ENCODE data around the gene CDH13.

Gene CDH13

DNA sequence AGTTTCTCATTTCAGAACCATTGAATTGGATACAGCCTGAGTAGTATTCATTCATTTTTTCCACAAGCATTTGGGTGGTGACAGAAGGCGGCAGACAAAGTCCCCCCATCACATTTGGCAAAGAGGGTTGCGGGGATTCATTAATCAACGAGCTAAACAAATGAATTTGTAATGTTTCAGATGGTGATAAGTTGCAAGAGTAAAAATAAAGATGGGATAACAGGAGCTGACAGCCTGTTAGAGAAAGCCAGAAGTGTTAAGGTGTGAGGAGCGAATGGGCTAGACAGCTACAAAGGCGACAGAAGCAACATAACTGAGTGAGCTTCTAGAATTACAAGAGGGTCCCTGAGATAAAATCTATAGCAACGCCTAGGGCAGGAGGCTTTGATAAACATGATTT lies 838.2 kb downstream of the CDH13 start:
- H3K9me3 ChIP-seq (ENCODE audit: control insufficient read depth, low read length), result no peaks in the 10 kb centered on the region
- H3K36me3 ChIP-seq (ENCODE audit: control insufficient read depth, insufficient read depth, low read length), result no peaks in the 10 kb centered on the region

DNA sequence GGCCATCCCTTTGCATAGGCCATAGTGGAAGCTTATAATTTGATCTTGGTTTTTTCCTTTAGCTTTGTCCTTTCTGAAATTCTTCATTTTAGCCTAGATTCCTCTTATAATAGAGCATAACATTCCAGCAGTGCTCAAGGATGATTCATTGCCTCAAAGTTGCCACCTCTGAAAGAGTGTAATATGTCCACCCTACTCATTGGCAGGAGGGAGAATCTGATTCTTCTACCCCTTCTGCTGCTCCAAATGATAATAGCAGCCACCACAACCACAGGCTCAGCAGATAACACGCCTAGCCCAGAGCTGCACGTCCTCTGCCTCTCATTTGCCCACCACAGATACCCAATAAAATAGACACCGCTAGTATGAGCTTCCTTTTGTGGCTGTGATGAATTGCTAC lies 843.6 kb downstream of the CDH13 start:
- Histone ChIP-seq H3K9me3 (ENCODE audit: control insufficient read depth, low read length) (no peaks in the 10 kb centered on the region), H3K9ac (ENCODE audit: low read length) (no peak overlapping the region), H3K4me3 (ENCODE audit: low read length) (no peak overlapping the region), H3K36me3 (ENCODE audit: control insufficient read depth, insufficient read depth, low read length) (no peaks in the 10 kb centered on the region), H3K4me1 (ENCODE audit: control insufficient read depth, insufficient read depth, low read length) (no peaks in the 10 kb centered on the region), H3K27me3 (ENCODE audit: control insufficient read depth, insufficient read depth, low read length) (no peaks in the 10 kb centered on the region)

More for the DNA sequence above, 838.2 kb downstream of the CDH13 start:
- Histone ChIP-seq H3K4me3 (ENCODE audit: low read length) (no peak overlapping the region), H3K4me1 (ENCODE audit: control insufficient read depth, insufficient read depth, low read length) (no peaks in the 10 kb centered on the region), H3K9ac (ENCODE audit: low read length) (no peak overlapping the region), H3K27me3 (ENCODE audit: control insufficient read depth, insufficient read depth, low read length) (no peaks in the 10 kb centered on the region)

DNA sequence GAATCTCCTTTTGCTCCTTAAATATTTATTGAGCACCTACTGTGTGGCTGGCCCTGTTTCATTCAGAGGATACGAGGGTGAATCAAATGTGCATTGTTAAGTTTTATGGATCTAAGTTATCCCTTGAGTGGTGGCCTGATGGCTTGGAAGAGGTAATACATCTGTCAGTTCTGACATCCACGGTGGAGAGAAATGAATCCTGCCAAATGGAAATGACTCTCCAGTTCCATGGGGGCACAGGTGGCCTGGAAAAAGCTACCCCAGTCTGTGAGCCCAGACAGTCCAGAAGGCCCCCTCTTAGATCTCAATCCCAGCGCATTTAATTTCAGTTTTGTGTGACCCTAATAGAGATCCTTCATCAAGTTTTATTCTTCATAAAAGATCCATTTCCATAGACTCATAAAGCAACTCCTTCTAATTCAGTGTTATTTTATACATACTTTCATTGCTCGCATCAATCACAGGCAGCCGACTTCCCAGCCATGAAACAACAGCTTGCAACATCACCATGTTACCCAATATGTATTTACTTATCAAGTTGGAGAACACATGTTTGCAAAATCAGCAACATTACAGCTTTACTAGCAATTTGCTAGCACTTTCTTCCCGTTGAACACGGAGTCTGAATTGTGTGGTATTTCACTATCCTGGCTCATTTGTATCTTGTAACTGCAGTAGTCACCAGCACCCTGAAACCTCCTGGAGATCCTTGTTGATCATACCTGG lies 846.2 kb downstream of the CDH13 start:
- no peaks in the 10 kb centered on the region for H3K36me3 ChIP-seq (ENCODE audit: control insufficient read depth, insufficient read depth, low read length)
- no peaks in the 10 kb centered on the region for H3K4me1 ChIP-seq (ENCODE audit: control insufficient read depth, insufficient read depth, low read length)
- no peaks in the 10 kb centered on the region for H3K9me3 ChIP-seq (ENCODE audit: control insufficient read depth, low read length)
- H3K4me3 ChIP-seq (ENCODE audit: low read length), result no peak overlapping the region
- no peaks in the 10 kb centered on the region for H3K27me3 ChIP-seq (ENCODE audit: control insufficient read depth, insufficient read depth, low read length)
- H3K9ac ChIP-seq (ENCODE audit: low read length), result no peak overlapping the region

GRCh38 chr16:83473926-83474650 lies 847.3 kb downstream of the CDH13 start:
- Histone ChIP-seq H3K9ac (ENCODE audit: low read length) (no peak overlapping the region), H3K4me1 (ENCODE audit: control insufficient read depth, insufficient read depth, low read length) (no peaks in the 10 kb centered on the region), H3K9me3 (ENCODE audit: control insufficient read depth, low read length) (no peaks in the 10 kb centered on the region), H3K4me3 (ENCODE audit: low read length) (no peak overlapping the region), H3K27me3 (ENCODE audit: control insufficient read depth, insufficient read depth, low read length) (no peaks in the 10 kb centered on the region), H3K36me3 (ENCODE audit: control insufficient read depth, insufficient read depth, low read length) (no peaks in the 10 kb centered on the region)

- Histone ChIP-seq H3K9me3 (ENCODE audit: control insufficient read depth, low read length) (no peaks in the 10 kb centered on the region), H3K4me3 (ENCODE audit: low read length) (no peak overlapping the region), H3K4me1 (ENCODE audit: control insufficient read depth, insufficient read depth, low read length) (no peaks in the 10 kb centered on the region), H3K36me3 (ENCODE audit: control insufficient read depth, insufficient read depth, low read length) (no peaks in the 10 kb centered on the region), H3K27me3 (ENCODE audit: control insufficient read depth, insufficient read depth, low read length) (no peaks in the 10 kb centered on the region), H3K9ac (ENCODE audit: low read length) (no peak overlapping the region)
These were observed 848.3 kb downstream of the CDH13 start for GRCh38 chr16:83475108-83475507.

GRCh38 chr16:83481589-83481988 lies 854.8 kb downstream of the CDH13 start:
- H3K4me1 ChIP-seq (ENCODE audit: control insufficient read depth, insufficient read depth, low read length), result no peaks in the 10 kb centered on the region
- no peak overlapping the region for H3K9ac ChIP-seq (ENCODE audit: low read length)
- H3K4me3 ChIP-seq (ENCODE audit: low read length), result no peak overlapping the region
- H3K9me3 ChIP-seq (ENCODE audit: control insufficient read depth, low read length), result no peaks in the 10 kb centered on the region
- no peaks in the 10 kb centered on the region for H3K27me3 ChIP-seq (ENCODE audit: control insufficient read depth, insufficient read depth, low read length)
- no peaks in the 10 kb centered on the region for H3K36me3 ChIP-seq (ENCODE audit: control insufficient read depth, insufficient read depth, low read length)

DNA sequence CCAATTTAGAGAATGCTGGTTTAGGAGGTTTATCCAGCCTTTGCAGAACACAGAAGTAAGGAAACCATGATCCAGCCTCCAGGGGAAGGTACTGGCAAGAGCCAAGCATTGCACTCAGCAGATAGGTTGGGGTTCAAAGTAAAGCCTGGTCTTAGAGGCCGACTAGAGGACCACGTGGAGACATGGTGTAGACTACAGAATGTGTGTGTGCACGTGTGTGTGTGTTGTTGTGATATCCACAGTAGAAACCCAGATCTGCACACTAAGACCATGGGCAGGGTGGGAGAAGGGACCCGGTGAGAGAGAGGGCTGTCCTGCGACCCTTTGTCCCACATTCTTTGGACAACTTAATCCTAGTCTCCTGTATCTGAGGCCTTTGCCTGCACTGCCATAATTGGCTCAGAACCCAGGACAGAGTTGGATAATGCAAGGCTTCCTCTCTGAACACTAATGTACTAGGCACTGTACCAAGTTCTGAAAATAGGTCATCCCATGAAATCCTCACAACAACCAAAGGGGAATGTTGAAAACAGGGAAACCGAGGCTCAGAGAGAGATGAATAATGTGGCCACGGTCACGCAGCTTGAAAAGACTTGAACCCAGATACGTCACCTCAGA lies 855.9 kb downstream of the CDH13 start:
- no peaks in the 10 kb centered on the region for H3K36me3 ChIP-seq (ENCODE audit: control insufficient read depth, insufficient read depth, low read length)
- no peaks in the 10 kb centered on the region for H3K27me3 ChIP-seq (ENCODE audit: control insufficient read depth, insufficient read depth, low read length)
- no peaks in the 10 kb centered on the region for H3K4me1 ChIP-seq (ENCODE audit: control insufficient read depth, insufficient read depth, low read length)
- no peaks in the 10 kb centered on the region for H3K9me3 ChIP-seq (ENCODE audit: control insufficient read depth, low read length)
- no peak overlapping the region for H3K4me3 ChIP-seq (ENCODE audit: low read length)
- H3K9ac ChIP-seq (ENCODE audit: low read length), result no peak overlapping the region

GRCh38 chr16:83490073-83490472 lies 863.3 kb downstream of the CDH13 start:
- Histone ChIP-seq H3K36me3 (ENCODE audit: control insufficient read depth, insufficient read depth, low read length) (no peaks in the 10 kb centered on the region), H3K9me3 (ENCODE audit: control insufficient read depth, low read length) (no peaks in the 10 kb centered on the region), H3K4me1 (ENCODE audit: control insufficient read depth, insufficient read depth, low read length) (no peaks in the 10 kb centered on the region), H3K27me3 (ENCODE audit: control insufficient read depth, insufficient read depth, low read length) (no peaks in the 10 kb centered on the region), H3K4me3 (ENCODE audit: low read length) (no peak overlapping the region), H3K9ac (ENCODE audit: low read length) (no peak overlapping the region)

DNA sequence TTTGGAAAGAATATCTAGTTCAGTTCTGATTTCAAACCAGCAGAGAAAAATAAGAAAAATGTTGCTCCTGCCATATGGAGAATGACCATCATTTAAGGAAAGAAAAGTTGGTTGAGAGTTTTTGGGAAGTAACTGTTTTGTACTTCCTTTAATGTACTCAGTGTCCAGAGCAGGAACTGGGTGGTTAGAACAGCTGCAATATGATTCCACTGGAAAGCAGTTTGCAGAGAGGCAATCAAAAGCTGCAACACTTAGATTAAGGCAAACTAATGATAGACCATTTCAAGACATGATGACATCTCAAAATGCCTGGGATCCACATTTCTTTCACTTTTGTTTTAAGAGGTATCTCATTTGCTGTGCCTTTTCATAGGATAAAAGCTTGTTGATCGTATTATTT lies 867.7 kb downstream of the CDH13 start:
- Histone ChIP-seq H3K4me3 (ENCODE audit: low read length) (no peak overlapping the region), H3K36me3 (ENCODE audit: control insufficient read depth, insufficient read depth, low read length) (no peaks in the 10 kb centered on the region), H3K27me3 (ENCODE audit: control insufficient read depth, insufficient read depth, low read length) (no peaks in the 10 kb centered on the region), H3K9ac (ENCODE audit: low read length) (no peak overlapping the region), H3K4me1 (ENCODE audit: control insufficient read depth, insufficient read depth, low read length) (no peaks in the 10 kb centered on the region), H3K9me3 (ENCODE audit: control insufficient read depth, low read length) (no peaks in the 10 kb centered on the region)

GRCh38 chr16:83501481-83501880 lies 874.7 kb downstream of the CDH13 start:
- H3K4me1 ChIP-seq (ENCODE audit: control insufficient read depth, insufficient read depth, low read length), result no peaks in the 10 kb centered on the region
- H3K9ac ChIP-seq (ENCODE audit: low read length), result no peak overlapping the region
- no peak overlapping the region for H3K4me3 ChIP-seq (ENCODE audit: low read length)
- H3K36me3 ChIP-seq (ENCODE audit: control insufficient read depth, insufficient read depth, low read length), result no peaks in the 10 kb centered on the region
- no peaks in the 10 kb centered on the region for H3K9me3 ChIP-seq (ENCODE audit: control insufficient read depth, low read length)
- no peaks in the 10 kb centered on the region for H3K27me3 ChIP-seq (ENCODE audit: control insufficient read depth, insufficient read depth, low read length)

DNA sequence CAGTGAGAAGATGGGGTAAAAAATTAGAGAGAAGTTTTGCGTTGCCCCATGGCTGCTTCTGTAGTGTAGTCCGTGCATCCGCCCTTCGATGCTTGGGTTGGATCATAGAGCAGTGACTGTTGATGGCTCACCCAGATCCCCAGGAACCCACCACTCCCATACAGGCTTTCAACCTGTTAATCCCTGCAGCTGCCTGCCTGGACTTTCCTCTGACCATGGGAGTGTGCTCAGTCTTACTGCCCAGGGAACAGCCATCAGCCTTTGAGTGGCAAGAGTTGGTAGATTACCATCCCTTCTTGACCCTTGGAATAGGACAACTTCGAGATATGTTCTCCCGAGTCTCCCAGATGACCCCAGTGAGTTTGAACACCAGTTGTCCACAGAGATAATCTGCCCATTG lies 881.5 kb downstream of the CDH13 start:
- no peaks in the 10 kb centered on the region for H3K36me3 ChIP-seq (ENCODE audit: control insufficient read depth, insufficient read depth, low read length)
- no peak overlapping the region for H3K4me3 ChIP-seq (ENCODE audit: low read length)
- H3K9ac ChIP-seq (ENCODE audit: low read length), result no peak overlapping the region
- no peaks in the 10 kb centered on the region for H3K27me3 ChIP-seq (ENCODE audit: control insufficient read depth, insufficient read depth, low read length)
- no peaks in the 10 kb centered on the region for H3K9me3 ChIP-seq (ENCODE audit: control insufficient read depth, low read length)
- no peaks in the 10 kb centered on the region for H3K4me1 ChIP-seq (ENCODE audit: control insufficient read depth, insufficient read depth, low read length)

DNA sequence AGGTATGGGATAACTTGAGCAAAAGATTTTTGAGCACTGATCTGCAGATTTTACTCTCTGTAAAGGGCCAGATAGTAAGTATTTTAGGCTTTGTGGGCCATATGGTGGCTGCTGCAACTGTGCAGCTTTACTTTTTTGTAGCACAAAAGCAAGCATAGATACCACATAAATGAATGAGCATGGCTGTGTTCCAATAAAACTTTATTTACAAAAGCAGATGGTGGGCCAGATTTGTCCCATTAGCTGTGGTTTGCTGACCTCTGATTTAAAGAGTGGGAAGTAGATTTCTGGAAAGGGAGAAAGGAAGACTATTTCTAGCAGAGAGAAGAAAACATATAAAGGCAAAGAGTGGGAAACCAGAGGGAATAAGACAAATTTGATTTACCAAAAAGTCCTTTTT lies 882.5 kb downstream of the CDH13 start:
- no peak overlapping the region for H3K4me3 ChIP-seq (ENCODE audit: low read length)
- H3K4me1 ChIP-seq (ENCODE audit: control insufficient read depth, insufficient read depth, low read length), result no peaks in the 10 kb centered on the region
- no peaks in the 10 kb centered on the region for H3K27me3 ChIP-seq (ENCODE audit: control insufficient read depth, insufficient read depth, low read length)
- H3K9me3 ChIP-seq (ENCODE audit: control insufficient read depth, low read length), result no peaks in the 10 kb centered on the region
- no peak overlapping the region for H3K9ac ChIP-seq (ENCODE audit: low read length)
- no peaks in the 10 kb centered on the region for H3K36me3 ChIP-seq (ENCODE audit: control insufficient read depth, insufficient read depth, low read length)

Measured in mucosa of stomach (tissue), 1 donor.